Measurements from ENCODE around the gene BRINP1. TPM values are rescaled to one million over a fixed set of nuclear protein-coding genes. Genes with fewer than 3 reads are reported as not detected.

BRINP1 gene
- total RNA-seq, 1 experiment from 2014 or later: not detected

GRCh38 chr9:119372951-119373350 is 3.7 kb upstream of the BRINP1 start:
- H3K4me3 ChIP-seq (ENCODE audit: low read depth, low read length, poor library complexity, severe bottlenecking): no peak overlapping the region
- intact Hi-C loops (cut with micrococcal nuclease; ENCODE audit: unreplicated experiment): no loop called here
- DNase-seq (ENCODE audit: low spot score): no peak
- H3K27ac ChIP-seq (ENCODE audit: low read depth, low read length, poor library complexity, severe bottlenecking): no peak overlapping the region
- H3K9me3 ChIP-seq (ENCODE audit: low read depth, low read length, poor library complexity, severe bottlenecking): no peaks in the 10 kb centered on the region
- no TSS peak for BruUV-seq (replicated peaks)
- CTCF ChIA-PET: interaction anchor here (0.6 kb wide), 1 partner anchor 957 kb away, joined by 7 read pairs; no protein-coding TSS in a partner anchor
- H3K36me3 ChIP-seq (ENCODE audit: insufficient read depth, low read length, poor library complexity, severe bottlenecking): no peaks in the 10 kb centered on the region
- POLR2A ChIA-PET (ENCODE audit: low non-redundant PET): no interaction called here
- H3K4me1 ChIP-seq (ENCODE audit: insufficient read depth, low read length, poor library complexity, severe bottlenecking): no peaks in the 10 kb centered on the region
- peaks cover 37% of the 10 kb centered on the region for H3K27me3 ChIP-seq (replicated peaks; ENCODE audit: insufficient read depth, low read depth, low read length, poor library complexity)
- TF ChIP-seq CTCF (conservative IDR thresholded peaks at IDR 0.05; ENCODE audit: low read depth, low read length): no peak
- TF ChIP-seq EZH2 (IDR thresholded peaks at IDR 0.05; ENCODE audit: borderline replicate concordance, low read depth, low read length, poor library complexity, severe bottlenecking): no peak

- ChIA-PET POLR2A (ENCODE audit: low non-redundant PET) (no interaction called here), CTCF (no interaction called here)
- peak; percentile 41 for DNase-seq (ENCODE audit: low spot score)
- peaks cover 37% of the 10 kb centered on the region for H3K27me3 ChIP-seq (replicated peaks; ENCODE audit: insufficient read depth, low read depth, low read length, poor library complexity)
- no peaks in the 10 kb centered on the region for H3K9me3 ChIP-seq (ENCODE audit: low read depth, low read length, poor library complexity, severe bottlenecking)
- intact Hi-C loops (cut with micrococcal nuclease; ENCODE audit: unreplicated experiment): no loop called here
- H3K27ac ChIP-seq (ENCODE audit: low read depth, low read length, poor library complexity, severe bottlenecking): no peak overlapping the region
- no peak overlapping the region for H3K4me3 ChIP-seq (ENCODE audit: low read depth, low read length, poor library complexity, severe bottlenecking)
- no TSS peak for BruUV-seq (replicated peaks)
- H3K36me3 ChIP-seq (ENCODE audit: insufficient read depth, low read length, poor library complexity, severe bottlenecking): no peaks in the 10 kb centered on the region
- TF ChIP-seq EZH2 (IDR thresholded peaks at IDR 0.05; ENCODE audit: borderline replicate concordance, low read depth, low read length, poor library complexity, severe bottlenecking): no peak
- no peaks in the 10 kb centered on the region for H3K4me1 ChIP-seq (ENCODE audit: insufficient read depth, low read length, poor library complexity, severe bottlenecking)
Measured at GRCh38 chr9:119370816-119371215, 1.6 kb upstream of the BRINP1 start.

- CTCF ChIA-PET: no interaction called here
Measured at GRCh38 chr9:119369680-119370366, 588 bp upstream of the BRINP1 start.

More at GRCh38 chr9:119369680-119370366, 588 bp upstream of the BRINP1 start:
- Histone ChIP-seq H3K9me3 (ENCODE audit: low read depth, low read length, poor library complexity, severe bottlenecking) (no peaks in the 10 kb centered on the region), H3K27me3 (replicated peaks; ENCODE audit: insufficient read depth, low read depth, low read length, poor library complexity) (peaks cover 37% of the 10 kb centered on the region), H3K4me1 (ENCODE audit: insufficient read depth, low read length, poor library complexity, severe bottlenecking) (no peaks in the 10 kb centered on the region), H3K27ac (ENCODE audit: low read depth, low read length, poor library complexity, severe bottlenecking) (no peak overlapping the region), H3K4me3 (ENCODE audit: low read depth, low read length, poor library complexity, severe bottlenecking) (no peak overlapping the region), H3K36me3 (ENCODE audit: insufficient read depth, low read length, poor library complexity, severe bottlenecking) (no peaks in the 10 kb centered on the region)
- TF ChIP-seq CTCF (conservative IDR thresholded peaks at IDR 0.05; ENCODE audit: low read depth, low read length) (no peak), EZH2 (IDR thresholded peaks at IDR 0.05; ENCODE audit: borderline replicate concordance, low read depth, low read length, poor library complexity, severe bottlenecking) (no peak)
- no TSS peak for BruUV-seq (replicated peaks)
- no peak for DNase-seq (ENCODE audit: low spot score)
- intact Hi-C loops (cut with micrococcal nuclease; ENCODE audit: unreplicated experiment): loop anchor here (5.0 to 10.0 kb wide), 3 partner anchors 845 to 1588 kb away; no protein-coding TSS in a partner anchor
- POLR2A ChIA-PET (ENCODE audit: low non-redundant PET): interaction anchor here (0.7 kb wide), 1 partner anchor 553 kb away, joined by 4 read pairs; no protein-coding TSS in a partner anchor
